ENCODE results near the gene EHBP1. TPM values are rescaled to one million over a fixed set of nuclear protein-coding genes. Genes with fewer than 3 reads are reported as not detected.

The EHBP1 gene
- total RNA-seq, 6 donors from 2014 or later = 36.2 to 78.5 (median 43.2) TPM

GRCh38 chr2:63060472-63060991, 355.0 kb downstream of the EHBP1 start:
- H3K27ac ChIP-seq = no peak overlapping the region
- H3K4me1 ChIP-seq = peaks cover 36 to 46% (median 40%) of the 10 kb centered on the region in 4 donors
- ATAC-seq (ENCODE audit: low FRiP score in 2 of 2) (no peak), DNase-seq (no peak)
- peaks cover 0 to 7% (median 3%) of the 10 kb centered on the region in 4 donors for H3K9me3 ChIP-seq
- no peak for TF ChIP-seq CTCF (IDR thresholded peaks at IDR 0.05)
- TF ChIP-seq POLR2A (IDR thresholded peaks at IDR 0.05) = no peak
- no peak for TF ChIP-seq EP300 (IDR thresholded peaks at IDR 0.05)
- TF ChIP-seq POLR2AphosphoS5 (IDR thresholded peaks at IDR 0.05) = no peak
- 30 to 38% methylated on average over 5 of the region's 5 CpGs for WGBS, 2 donors
- no peaks in the 10 kb centered on the region for H3K36me3 ChIP-seq
- H3K4me3 ChIP-seq = no peak overlapping the region
- H3K27me3 ChIP-seq = peaks cover 0 to 69% (median 40%) of the 10 kb centered on the region in 4 donors

- TF ChIP-seq EP300 (IDR thresholded peaks at IDR 0.05) (no peak), POLR2AphosphoS5 (IDR thresholded peaks at IDR 0.05) (no peak), CTCF (IDR thresholded peaks at IDR 0.05) (no peak), POLR2A (IDR thresholded peaks at IDR 0.05) (no peak)
- DNase-seq (no peak), ATAC-seq (ENCODE audit: low FRiP score in 2 of 2) (no peak)
- H3K9me3 ChIP-seq = peaks cover 0 to 7% (median 3%) of the 10 kb centered on the region in 4 donors
- no peaks in the 10 kb centered on the region for H3K36me3 ChIP-seq
- WGBS, 2 donors = 43 to 59% methylated on average over 1 of the region's 1 CpG
- no peak overlapping the region for H3K4me3 ChIP-seq
- peaks cover 6 to 11% (median 8%) of the 10 kb centered on the region in 4 donors for H3K4me1 ChIP-seq
- H3K27ac ChIP-seq = no peak overlapping the region
- peaks cover 0 to 32% (median 7%) of the 10 kb centered on the region in 4 donors for H3K27me3 ChIP-seq
Observed at GRCh38 chr2:63064197-63064596, 358.7 kb downstream of the EHBP1 start.

GRCh38 chr2:63064661-63065060, 359.1 kb downstream of the EHBP1 start:
- ATAC-seq (ENCODE audit: low FRiP score in 2 of 2) (no peak), DNase-seq (no peak)
- Histone ChIP-seq H3K9me3 (peaks cover 0 to 2% (median 1%) of the 10 kb centered on the region in 4 donors), H3K4me1 (peaks cover 1 to 6% (median 3%) of the 10 kb centered on the region in 4 donors), H3K4me3 (no peak overlapping the region), H3K36me3 (no peaks in the 10 kb centered on the region), H3K27me3 (peaks cover 0 to 27% (median 3%) of the 10 kb centered on the region in 4 donors), H3K27ac (no peak overlapping the region)
- 71 to 76% methylated on average over 4 of the region's 4 CpGs for WGBS, 2 donors
- TF ChIP-seq POLR2AphosphoS5 (IDR thresholded peaks at IDR 0.05) (no peak), POLR2A (IDR thresholded peaks at IDR 0.05) (no peak), EP300 (IDR thresholded peaks at IDR 0.05) (no peak), CTCF (IDR thresholded peaks at IDR 0.05) (no peak)

GRCh38 chr2:63066265-63066664, 360.8 kb downstream of the EHBP1 start:
- Histone ChIP-seq H3K9me3 (no peaks in the 10 kb centered on the region), H3K36me3 (no peaks in the 10 kb centered on the region), H3K4me3 (no peak overlapping the region), H3K27me3 (peaks cover 0 to 15% (median 0%) of the 10 kb centered on the region in 4 donors), H3K27ac (no peak overlapping the region), H3K4me1 (no peaks in the 10 kb centered on the region)
- DNase-seq (no peak), ATAC-seq (ENCODE audit: low FRiP score in 2 of 2) (no peak)
- no peak for TF ChIP-seq POLR2A (IDR thresholded peaks at IDR 0.05)
- TF ChIP-seq CTCF (IDR thresholded peaks at IDR 0.05) = no peak
- no peak for TF ChIP-seq EP300 (IDR thresholded peaks at IDR 0.05)
- no peak for TF ChIP-seq POLR2AphosphoS5 (IDR thresholded peaks at IDR 0.05)
- WGBS, 2 donors = 51 to 55% methylated on average over 3 of the region's 3 CpGs

GRCh38 chr2:63066838-63067237, 361.3 kb downstream of the EHBP1 start:
- DNase-seq (no peak), ATAC-seq (ENCODE audit: low FRiP score in 2 of 2) (no peak)
- H3K36me3 ChIP-seq = no peaks in the 10 kb centered on the region
- no peak overlapping the region for H3K4me3 ChIP-seq
- H3K4me1 ChIP-seq = no peaks in the 10 kb centered on the region
- no peaks in the 10 kb centered on the region for H3K9me3 ChIP-seq
- no peak for TF ChIP-seq CTCF (IDR thresholded peaks at IDR 0.05)
- TF ChIP-seq POLR2AphosphoS5 (IDR thresholded peaks at IDR 0.05) = no peak
- TF ChIP-seq POLR2A (IDR thresholded peaks at IDR 0.05) = no peak
- TF ChIP-seq EP300 (IDR thresholded peaks at IDR 0.05) = no peak
- no peak overlapping the region for H3K27ac ChIP-seq
- 88% methylated on average over 2 of the region's 2 CpGs for WGBS, 2 donors
- peaks cover 0 to 13% (median 0%) of the 10 kb centered on the region in 4 donors for H3K27me3 ChIP-seq

Measured in upper lobe of left lung (tissue), 6 donors.